LNCaP clone FGC (cell line): ENCODE data around the gene DCST2.

ENCODE experiments used
- DNase-seq: peaks from one replicate; pipeline ENCODE4 v3.0.0-alpha.2; 2011; ENCODE audit warnings: low read depth
- H3K4me3 ChIP-seq: 2 replicates; pipeline ENCODE4 v1.5.1; 2011; ENCODE audit warnings: mild to moderate bottlenecking, low read depth, low read length, control low read depth
- TF ChIP-seq, protein P1 (sequence below): IDR thresholded peaks from 2 replicates; pipeline ENCODE4 v1.5.1; 2012; ENCODE audit warnings: mild to moderate bottlenecking; ENCODE audit not compliant: control insufficient read depth, insufficient read depth; ENCODE audit errors: extremely low read depth

Gene DCST2

DNA sequence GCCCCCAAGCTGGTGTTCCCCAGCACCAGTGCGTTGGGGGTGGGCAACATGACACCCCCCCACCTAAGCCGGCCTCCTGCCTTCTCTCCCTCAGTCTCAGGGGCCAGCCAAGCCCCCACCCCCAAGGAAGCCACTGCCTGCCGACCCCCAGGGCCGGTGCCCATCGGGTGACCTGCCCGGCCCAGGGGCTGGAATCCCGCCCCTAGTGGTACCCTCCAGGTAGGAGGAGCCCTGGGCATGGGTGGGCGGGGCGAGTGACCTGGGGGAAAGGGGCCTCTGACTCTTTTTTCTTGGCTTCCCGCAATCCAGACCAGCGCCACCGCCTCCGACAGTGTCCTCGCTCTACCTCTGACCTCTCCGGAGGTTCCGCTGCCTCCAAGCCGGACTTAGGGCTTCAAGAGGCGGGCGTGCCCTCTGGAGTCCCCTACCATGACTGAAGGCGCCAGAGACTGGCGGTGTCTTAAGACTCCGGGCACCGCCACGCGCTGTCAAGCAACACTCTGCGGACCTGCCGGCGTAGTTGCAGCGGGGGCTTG lies 28.6 kb upstream of the DCST2 start:
- no peak for DNase-seq
- no peak overlapping the region for H3K4me3 ChIP-seq
- TF ChIP-seq, protein P1, sequence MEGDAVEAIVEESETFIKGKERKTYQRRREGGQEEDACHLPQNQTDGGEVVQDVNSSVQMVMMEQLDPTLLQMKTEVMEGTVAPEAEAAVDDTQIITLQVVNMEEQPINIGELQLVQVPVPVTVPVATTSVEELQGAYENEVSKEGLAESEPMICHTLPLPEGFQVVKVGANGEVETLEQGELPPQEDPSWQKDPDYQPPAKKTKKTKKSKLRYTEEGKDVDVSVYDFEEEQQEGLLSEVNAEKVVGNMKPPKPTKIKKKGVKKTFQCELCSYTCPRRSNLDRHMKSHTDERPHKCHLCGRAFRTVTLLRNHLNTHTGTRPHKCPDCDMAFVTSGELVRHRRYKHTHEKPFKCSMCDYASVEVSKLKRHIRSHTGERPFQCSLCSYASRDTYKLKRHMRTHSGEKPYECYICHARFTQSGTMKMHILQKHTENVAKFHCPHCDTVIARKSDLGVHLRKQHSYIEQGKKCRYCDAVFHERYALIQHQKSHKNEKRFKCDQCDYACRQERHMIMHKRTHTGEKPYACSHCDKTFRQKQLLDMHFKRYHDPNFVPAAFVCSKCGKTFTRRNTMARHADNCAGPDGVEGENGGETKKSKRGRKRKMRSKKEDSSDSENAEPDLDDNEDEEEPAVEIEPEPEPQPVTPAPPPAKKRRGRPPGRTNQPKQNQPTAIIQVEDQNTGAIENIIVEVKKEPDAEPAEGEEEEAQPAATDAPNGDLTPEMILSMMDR = peak; percentile 3; the same call in 1 of the 2 replicates

DNA sequence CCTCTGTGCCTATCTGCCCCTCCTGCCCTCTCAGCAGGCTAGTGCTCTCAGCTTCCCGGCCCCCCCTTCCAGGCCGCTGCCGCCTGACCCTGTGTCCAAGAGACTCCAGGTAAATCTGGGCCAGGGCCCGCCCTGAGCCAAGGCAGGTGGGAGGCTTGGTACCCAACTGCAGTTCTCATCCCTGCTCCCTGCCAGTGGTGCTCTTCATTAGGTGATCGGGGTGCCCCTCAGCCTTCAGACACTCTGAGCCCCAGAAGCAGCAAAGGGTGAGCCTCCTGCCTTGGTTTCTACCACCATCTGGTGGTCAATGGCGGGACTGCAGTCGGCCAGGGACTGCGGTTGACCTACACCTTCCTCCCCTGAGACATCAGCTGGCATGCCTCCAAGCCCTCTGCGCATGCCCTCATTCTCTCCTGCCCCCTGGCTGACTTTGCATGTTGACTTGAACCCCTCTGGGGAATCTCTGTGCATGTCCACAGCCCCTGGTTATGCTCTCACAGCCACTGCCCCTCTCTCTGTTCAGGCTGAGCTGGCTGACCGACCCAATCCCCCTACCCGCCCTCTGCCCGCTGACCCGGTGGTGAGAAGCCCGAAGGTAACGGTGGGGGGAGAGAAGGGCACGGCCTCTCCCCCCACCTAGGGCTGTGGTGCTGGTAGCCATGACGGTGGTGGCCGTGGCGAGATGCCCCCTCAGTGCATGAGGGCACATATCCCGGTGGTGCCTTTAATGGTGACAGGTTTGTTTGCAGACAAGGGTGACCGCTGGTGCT lies 28.0 kb upstream of the DCST2 start:
- H3K4me3 ChIP-seq = no peak overlapping the region
- DNase-seq = no peak
- TF ChIP-seq, protein P1 = peak; percentile 99

DNA sequence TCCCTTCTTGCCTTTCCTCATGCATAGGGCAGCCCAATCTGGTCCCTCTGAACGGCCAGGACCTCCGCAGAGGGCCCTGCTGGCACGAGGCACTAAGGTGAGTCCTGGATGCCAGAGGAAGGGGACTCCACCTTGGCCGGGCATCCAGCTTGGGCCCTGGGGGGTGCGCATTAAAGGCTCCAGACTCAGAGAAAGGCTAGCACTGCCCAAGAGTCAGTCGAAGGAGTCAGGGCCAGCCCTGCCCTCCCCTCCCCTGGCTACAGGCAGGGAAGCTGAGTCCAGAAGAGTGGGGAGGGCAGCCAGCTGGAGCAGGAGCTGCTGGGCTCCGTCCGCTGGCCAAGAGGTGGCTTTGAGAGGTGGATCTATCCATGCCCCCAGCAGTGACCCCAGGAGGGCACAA lies 27.2 kb upstream of the DCST2 start:
- no peak overlapping the region for H3K4me3 ChIP-seq
- no peak for DNase-seq
- TF ChIP-seq, protein P1 = no peak

DNA sequence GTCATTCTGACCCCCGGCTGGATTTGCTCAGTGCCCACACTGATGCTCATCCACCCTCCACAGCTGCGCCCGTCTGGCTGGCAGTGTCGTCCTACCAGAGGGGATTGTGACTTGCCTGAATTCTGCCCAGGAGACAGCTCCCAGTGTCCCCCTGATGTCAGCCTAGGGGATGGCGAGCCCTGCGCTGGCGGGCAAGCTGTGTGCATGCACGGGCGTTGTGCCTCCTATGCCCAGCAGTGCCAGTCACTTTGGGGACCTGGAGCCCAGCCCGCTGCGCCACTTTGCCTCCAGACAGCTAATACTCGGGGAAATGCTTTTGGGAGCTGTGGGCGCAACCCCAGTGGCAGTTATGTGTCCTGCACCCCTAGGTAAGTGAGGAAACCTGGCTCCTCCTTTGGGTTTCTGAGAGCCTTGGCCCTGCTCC lies 24.2 kb upstream of the DCST2 start:
- no peak for DNase-seq
- H3K4me3 ChIP-seq = no peak overlapping the region
- TF ChIP-seq, protein P1 = no peak

DNA sequence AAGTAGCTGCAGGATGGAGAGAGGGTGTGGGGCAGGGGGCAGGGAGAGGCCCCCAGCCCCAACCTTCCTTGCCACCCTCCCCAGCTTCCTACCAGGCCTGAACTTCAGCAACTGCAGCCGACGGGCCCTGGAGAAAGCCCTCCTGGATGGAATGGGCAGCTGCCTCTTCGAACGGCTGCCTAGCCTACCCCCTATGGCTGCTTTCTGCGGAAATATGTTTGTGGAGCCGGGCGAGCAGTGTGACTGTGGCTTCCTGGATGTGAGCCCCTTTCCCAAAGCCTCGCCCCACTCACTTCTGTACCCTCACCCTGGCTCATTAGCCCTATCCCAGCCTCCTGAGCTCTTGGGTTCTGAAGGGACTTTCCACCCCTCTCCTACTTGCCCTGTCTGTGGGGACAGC lies 23.5 kb upstream of the DCST2 start:
- TF ChIP-seq, protein P1 = no peak
- DNase-seq = no peak
- no peak overlapping the region for H3K4me3 ChIP-seq

DNA sequence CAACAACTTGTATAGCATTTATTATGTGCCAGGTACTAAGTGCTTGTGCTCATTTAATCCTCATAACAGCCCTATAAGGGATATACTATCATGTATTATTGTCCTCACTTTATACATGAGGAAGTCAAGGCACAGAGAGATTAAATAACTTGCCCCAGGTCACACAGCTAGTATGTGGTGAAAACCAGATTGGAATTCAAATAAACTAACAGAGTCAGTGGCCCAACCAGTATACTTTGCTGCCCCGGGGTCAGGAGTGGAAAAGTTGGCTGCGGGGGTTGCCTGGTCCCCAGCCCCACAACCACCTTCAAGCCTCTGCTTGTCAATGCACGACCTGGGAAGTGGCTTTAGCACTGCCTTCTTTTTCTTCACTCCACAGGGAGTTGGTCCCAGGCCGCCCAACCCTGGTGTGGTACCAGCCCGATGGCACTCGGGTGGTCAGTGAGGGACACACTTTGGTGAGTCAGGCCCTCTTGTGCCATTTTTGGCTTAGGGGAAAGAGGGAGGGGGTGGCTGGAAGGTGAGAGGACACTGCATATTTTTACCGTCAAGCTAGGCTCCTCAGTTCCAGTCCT lies 20.0 kb upstream of the DCST2 start:
- TF ChIP-seq, protein P1 = no peak
- DNase-seq = no peak
- H3K4me3 ChIP-seq = no peak overlapping the region
